MCF 10A (cell line): ENCODE data around the gene PARP12. TPM values are rescaled to one million over a fixed set of nuclear protein-coding genes. Genes with fewer than 3 reads are reported as not detected.

Source experiments
- BruUV-seq: library from RNA; stranded (reverse); fragments of 400-500 nt; replicated peaks from 2 replicates; lab custom pipeline; 2021; lab: Mats Ljungman, UMichigan
- CTCF ChIA-PET: fragments of 300-600 bp; sonication (Branson Sonifier 250); formaldehyde crosslinking; extraction: SDS; loops from one replicate; lab custom pipeline; 2021; ENCODE audit warnings: antibody characterized with exemption, inconsistent platforms; lab: Yijun Ruan, JAX
- POLR2A ChIA-PET: fragments of 300-600, 350-650 bp; sonication (Branson Sonifier 250); formaldehyde crosslinking; extraction: SDS; loops from one replicate; lab custom pipeline; 2020; ENCODE audit warnings: antibody characterized with exemption, inconsistent platforms; lab: Yijun Ruan, JAX
- DNase-seq: peaks from one replicate; pipeline ENCODE4 v3.0.0-alpha.2; 2018; ENCODE audit not compliant: unreplicated experiment
- H3K27ac Mint-ChIP-seq: one replicate; pipeline ENCODE4 v1.8.0; 2022; ENCODE audit warnings: mild to moderate bottlenecking, low read depth, mixed read lengths; ENCODE audit not compliant: unreplicated experiment
- H3K27me3 Mint-ChIP-seq: one replicate; pipeline ENCODE4 v1.8.0; 2022; ENCODE audit warnings: mixed read lengths; ENCODE audit not compliant: insufficient read depth, unreplicated experiment
- H3K36me3 Mint-ChIP-seq: one replicate; pipeline ENCODE4 v1.8.0; 2022; ENCODE audit warnings: mild to moderate bottlenecking, moderate library complexity, mixed read lengths; ENCODE audit not compliant: insufficient read depth, unreplicated experiment
- H3K4me1 Mint-ChIP-seq: one replicate; pipeline ENCODE4 v1.8.0; 2022; ENCODE audit warnings: mixed read lengths; ENCODE audit not compliant: insufficient read depth, unreplicated experiment
- H3K4me3 Mint-ChIP-seq: one replicate; pipeline ENCODE4 v1.8.0; 2022; ENCODE audit warnings: mild to moderate bottlenecking, moderate library complexity, mixed read lengths; ENCODE audit not compliant: unreplicated experiment
- H3K9me3 Mint-ChIP-seq: one replicate; pipeline ENCODE4 v1.8.0; 2022; ENCODE audit warnings: mixed read lengths; ENCODE audit not compliant: unreplicated experiment
- CTCF ChIP-seq: fragments of 200-600 bp; IDR thresholded peaks from one replicate; pipeline ENCODE4 v1.8.0; 2022; ENCODE audit warnings: antibody characterized with exemption, mild to moderate bottlenecking; ENCODE audit not compliant: unreplicated experiment
- intact Hi-C: fragments of 100-400 bp; cut with micrococcal nuclease; formaldehyde crosslinking; loops from 2 replicates; pipeline ENCODE4 v1.14.1; 2022
- total RNA-seq: library from RNA; stranded (reverse); gene quantifications from 2 replicates; pipeline ENCODE4 v1.2.3, GENCODE V29; 2022

PARP12 gene
- total RNA-seq, 1 experiment from 2014 or later = 35.0 TPM

GRCh38 chr7:139982927-139983920 lies 79.5 kb downstream of the PARP12 start:
- no peaks in the 10 kb centered on the region for H3K36me3 Mint-ChIP-seq
- TF ChIP-seq CTCF = no peak
- no TSS peak for BruUV-seq
- intact Hi-C loops = no loop called here
- H3K9me3 Mint-ChIP-seq = no peaks in the 10 kb centered on the region
- CTCF ChIA-PET = no interaction called here
- peaks cover 28% of the 10 kb centered on the region for H3K27me3 Mint-ChIP-seq
- H3K4me3 Mint-ChIP-seq = no peak overlapping the region
- no peaks in the 10 kb centered on the region for H3K4me1 Mint-ChIP-seq
- no peak for DNase-seq
- POLR2A ChIA-PET = no interaction called here
- H3K27ac Mint-ChIP-seq = no peak overlapping the region

GRCh38 chr7:139981511-139981895 lies 81.2 kb downstream of the PARP12 start:
- no TSS peak for BruUV-seq
- intact Hi-C loops = no loop called here
- peaks cover 28% of the 10 kb centered on the region for H3K27me3 Mint-ChIP-seq
- no peak overlapping the region for H3K4me3 Mint-ChIP-seq
- H3K36me3 Mint-ChIP-seq = no peaks in the 10 kb centered on the region
- no peaks in the 10 kb centered on the region for H3K9me3 Mint-ChIP-seq
- no peak for DNase-seq
- no peak overlapping the region for H3K27ac Mint-ChIP-seq
- no peak for TF ChIP-seq CTCF
- POLR2A ChIA-PET = no interaction called here
- CTCF ChIA-PET = no interaction called here
- H3K4me1 Mint-ChIP-seq = no peaks in the 10 kb centered on the region

GRCh38 chr7:139976838-139977656 lies 85.7 kb downstream of the PARP12 start:
- H3K27me3 Mint-ChIP-seq = no peaks in the 10 kb centered on the region
- no peaks in the 10 kb centered on the region for H3K9me3 Mint-ChIP-seq
- H3K4me1 Mint-ChIP-seq = no peaks in the 10 kb centered on the region
- no peaks in the 10 kb centered on the region for H3K36me3 Mint-ChIP-seq
- DNase-seq = no peak
- no peak overlapping the region for H3K4me3 Mint-ChIP-seq
- POLR2A ChIA-PET = interaction anchor here (0.9 kb wide), 1 partner anchor 151 kb away, joined by 3 read pairs; no protein-coding TSS in a partner anchor
- no TSS peak for BruUV-seq
- intact Hi-C loops = no loop called here
- TF ChIP-seq CTCF = no peak
- CTCF ChIA-PET = no interaction called here
- no peak overlapping the region for H3K27ac Mint-ChIP-seq
